Neural cell (in vitro differentiated cells): ENCODE results near the gene KCNJ12. TPM values are rescaled to one million over a fixed set of nuclear protein-coding genes. Genes with fewer than 3 reads are reported as not detected.

Experiments used
- H2AFZ ChIP-seq: fragments of 200-600, 300-800 bp; sonication (generic), shearing (Covaris generic); 2 replicates; pipeline ENCODE4 v1.6.0; 2014; ENCODE audit warnings: low read depth, mild to moderate bottlenecking, antibody characterized with exemption, low read length, moderate library complexity
- H3F3A ChIP-seq: fragments of 200-600 bp; shearing (Covaris generic); 2 replicates; pipeline ENCODE4 v1.6.1; 2016; ENCODE audit warnings: mild to moderate bottlenecking, moderate library complexity, mixed read lengths, antibody characterized with exemption, low read length; ENCODE audit not compliant: insufficient read depth, poor library complexity, severe bottlenecking
- H3K27ac ChIP-seq: fragments of 200-600, 300-800 bp; sonication (generic), shearing (Covaris generic); 2 replicates; pipeline ENCODE4 v1.5.1; 2014; ENCODE audit warnings: mild to moderate bottlenecking, low read length, moderate library complexity
- H3K27me3 ChIP-seq: fragments of 300-800, 200-600 bp; sonication (generic), shearing (Covaris generic); 2 replicates; pipeline ENCODE4 v1.6.0; 2014; ENCODE audit warnings: mild to moderate bottlenecking, low read depth, low read length, moderate library complexity; ENCODE audit not compliant: insufficient read depth
- H3K36me3 ChIP-seq: fragments of 300-800, 200-600 bp; sonication (generic), shearing (Covaris generic); 2 replicates; pipeline ENCODE4 v1.5.1; 2014; ENCODE audit warnings: mild to moderate bottlenecking, antibody characterized with exemption, low read length, moderate library complexity; ENCODE audit not compliant: insufficient read depth
- H3K4me2 ChIP-seq: fragments of 300-800, 200-600 bp; sonication (generic), shearing (Covaris generic); 2 replicates; pipeline ENCODE4 v1.6.0; 2014; ENCODE audit warnings: mild to moderate bottlenecking, low read length
- H3K4me3 ChIP-seq: fragments of 300-800, 200-600 bp; sonication (generic), shearing (Covaris generic); 2 replicates; pipeline ENCODE4 v1.5.1; 2014; ENCODE audit warnings: mild to moderate bottlenecking, low read length, moderate library complexity
- H3K79me2 ChIP-seq: fragments of 200-600 bp; shearing (Covaris generic); replicated peaks from 2 replicates; pipeline ENCODE4 v1.6.0; 2014; ENCODE audit warnings: mild to moderate bottlenecking, low read length, moderate library complexity; ENCODE audit not compliant: insufficient read depth
- H3K9ac ChIP-seq: fragments of 300-800, 200-600 bp; sonication (generic), shearing (Covaris generic); 2 replicates; pipeline ENCODE4 v1.6.1; 2016; ENCODE audit warnings: mild to moderate bottlenecking, low read length, mixed read lengths
- H3K9me2 ChIP-seq: fragments of 200-600 bp; shearing (Covaris generic); 2 replicates; pipeline ENCODE4 v1.6.1; 2016; ENCODE audit warnings: mild to moderate bottlenecking, low read length, mixed read lengths; ENCODE audit not compliant: insufficient read depth
- H3K9me3 ChIP-seq: fragments of 200-600, 300-800 bp; sonication (generic), shearing (Covaris generic); 2 replicates; pipeline ENCODE4 v1.6.1; 2016; ENCODE audit warnings: mild to moderate bottlenecking, mixed run types, low read length, moderate library complexity, mixed read lengths
- H4K20me1 ChIP-seq: fragments of 200-600 bp; shearing (Covaris generic); 2 replicates; pipeline ENCODE4 v1.6.1; 2016; ENCODE audit warnings: mild to moderate bottlenecking, mixed run types; ENCODE audit not compliant: insufficient read depth
- CTCF ChIP-seq: fragments of 450-650 bp; IDR thresholded peaks from 2 replicates; pipeline ENCODE4 v1.5.1; 2014; ENCODE audit warnings: antibody characterized with exemption, mild to moderate bottlenecking, moderate library complexity; ENCODE audit not compliant: poor library complexity, severe bottlenecking
- EP300 ChIP-seq: fragments of 450-650 bp; conservative IDR thresholded peaks from 2 replicates; pipeline ENCODE4 v1.6.1; 2014; ENCODE audit warnings: antibody characterized with exemption, mild to moderate bottlenecking, moderate library complexity; ENCODE audit not compliant: poor library complexity, severe bottlenecking
- EZH2 ChIP-seq: fragments of 200-600, 300-800 bp; shearing (Covaris generic), sonication (generic); IDR thresholded peaks from 2 replicates; pipeline ENCODE4 v1.6.1; 2014; ENCODE audit warnings: antibody characterized with exemption, low read length, borderline replicate concordance, mild to moderate bottlenecking; ENCODE audit not compliant: insufficient read depth, poor library complexity, severe bottlenecking
- MXI1 ChIP-seq: fragments of 450-650 bp; conservative IDR thresholded peaks from 2 replicates; pipeline ENCODE4 v1.6.1; 2014; ENCODE audit warnings: antibody characterized with exemption, mild to moderate bottlenecking; ENCODE audit not compliant: poor library complexity, severe bottlenecking
- POLR2AphosphoS5 ChIP-seq: IDR thresholded peaks from 2 replicates; pipeline ENCODE4 v1.6.1; 2012
- RAD21 ChIP-seq: fragments of 450-650 bp; conservative IDR thresholded peaks from 2 replicates; pipeline ENCODE4 v1.6.1; 2014; ENCODE audit warnings: antibody characterized with exemption, mild to moderate bottlenecking, moderate library complexity
- REST ChIP-seq: IDR thresholded peaks from 2 replicates; pipeline ENCODE4 v1.6.1; 2012; ENCODE audit warnings: borderline replicate concordance
- SMC3 ChIP-seq: fragments of 450-650 bp; conservative IDR thresholded peaks from 2 replicates; pipeline ENCODE4 v1.6.1; 2014; ENCODE audit warnings: antibody characterized with exemption, mild to moderate bottlenecking, moderate library complexity; ENCODE audit not compliant: poor library complexity
- TAF1 ChIP-seq: IDR thresholded peaks from 2 replicates; pipeline ENCODE4 v1.6.1; 2012; ENCODE audit warnings: low read depth
- polyA plus RNA-seq: library from polyadenylated mRNA; depleted of rRNA; stranded (reverse); fragments of >200 nt; gene quantifications from 2 replicates; pipeline ENCODE4 v1.2.3, GENCODE V29; 2014

The KCNJ12 gene
- polyA plus RNA-seq, 1 donor from 2014 or later, result 1.3 TPM

DNA sequence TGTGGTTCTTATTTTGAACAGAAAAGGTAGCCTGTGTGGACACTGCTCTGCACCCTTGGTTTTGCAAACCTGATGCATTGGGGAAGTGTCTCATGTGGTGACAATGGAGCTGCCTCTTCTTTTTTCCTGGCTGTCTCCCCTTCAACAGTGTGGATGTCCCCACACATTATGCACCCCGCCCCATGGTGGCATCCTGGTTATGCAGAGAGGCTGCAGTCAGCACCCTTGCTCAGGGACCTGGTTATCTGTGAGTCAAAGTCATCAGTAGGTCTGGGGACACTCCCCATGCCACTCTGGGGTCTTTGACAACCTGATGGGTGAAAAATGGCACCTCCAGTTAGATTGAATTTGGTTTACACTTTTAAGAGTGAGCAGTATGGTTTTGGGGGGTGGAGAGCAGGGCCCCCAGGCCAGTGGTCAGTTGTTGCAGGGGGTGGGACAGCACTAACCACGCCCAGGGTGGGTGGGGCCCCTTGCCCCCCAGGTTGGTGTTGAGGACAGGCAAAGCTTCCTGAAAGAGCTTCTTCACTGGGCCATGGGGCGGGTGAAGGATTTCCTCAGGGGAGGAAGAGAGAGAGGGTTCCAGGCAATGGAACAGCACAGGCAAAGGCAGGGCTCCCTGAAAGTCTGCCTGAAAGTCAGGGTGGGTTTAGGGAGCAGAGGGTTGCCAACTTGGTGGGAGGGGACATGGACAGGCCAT is 24.6 kb upstream of the KCNJ12 start (continued):
- TF ChIP-seq POLR2AphosphoS5, result no peak
- TF ChIP-seq RAD21, result no peak

- no peak overlapping the region for H3K4me2 ChIP-seq
- no peaks in the 10 kb centered on the region for H3K36me3 ChIP-seq
- no peaks in the 10 kb centered on the region for H3F3A ChIP-seq
- no peaks in the 10 kb centered on the region for H3K79me2 ChIP-seq
- no peak overlapping the region for H3K27ac ChIP-seq
- H3K4me3 ChIP-seq, result no peak overlapping the region
- no peaks in the 10 kb centered on the region for H3K27me3 ChIP-seq
- no peaks in the 10 kb centered on the region for H3K9me3 ChIP-seq
- H4K20me1 ChIP-seq, result no peaks in the 10 kb centered on the region
- H2AFZ ChIP-seq, result no peak overlapping the region
- no peaks in the 10 kb centered on the region for H3K9me2 ChIP-seq
- no peak overlapping the region for H3K9ac ChIP-seq
- no peak for TF ChIP-seq EZH2
- TF ChIP-seq TAF1, result no peak
- no peak for TF ChIP-seq EP300
Observed at GRCh38 chr17:21352221-21352980, 23.8 kb upstream of the KCNJ12 start.

DNA sequence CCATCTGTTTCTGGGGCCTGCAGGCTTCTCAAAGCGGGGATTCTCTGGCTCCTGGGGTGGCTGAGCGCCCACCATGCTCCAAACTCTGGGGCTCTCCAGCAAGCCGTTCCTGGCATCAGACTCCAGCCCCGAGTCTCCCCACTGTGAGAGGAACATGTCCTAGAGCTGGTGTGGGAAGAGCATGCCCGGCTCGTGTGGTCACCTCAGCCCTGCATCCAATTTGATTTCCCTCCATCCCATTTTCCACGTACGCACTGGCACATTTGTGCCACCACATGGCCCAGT is 23.2 kb upstream of the KCNJ12 start:
- Histone ChIP-seq H3K9ac (no peak overlapping the region), H2AFZ (no peak overlapping the region), H3F3A (no peaks in the 10 kb centered on the region), H3K27me3 (no peaks in the 10 kb centered on the region), H3K4me3 (no peak overlapping the region), H3K9me3 (no peaks in the 10 kb centered on the region), H3K79me2 (no peaks in the 10 kb centered on the region), H3K36me3 (no peaks in the 10 kb centered on the region), H3K9me2 (no peaks in the 10 kb centered on the region), H4K20me1 (no peaks in the 10 kb centered on the region), H3K4me2 (no peak overlapping the region), H3K27ac (no peak overlapping the region)
- TF ChIP-seq TAF1 (no peak), POLR2AphosphoS5 (no peak), RAD21 (no peak), CTCF (no peak), EP300 (no peak), REST (no peak), EZH2 (no peak), MXI1 (no peak), SMC3 (no peak)
